Activated T-helper 2 cell treated with anti-CD3 and anti-CD28 coated beads, Interferon-gamma antibody, Interleukin-2, Interleukin-4, amounts not matched to agents 10 μg/mL and 5 μg/mL and 100 μg/mL, durations not matched to agents 14 hours and 24 hours and 36 hours (primary cell): ENCODE results near the gene ZGPAT. TPM values are rescaled to one million over a fixed set of nuclear protein-coding genes. Genes with fewer than 3 reads are reported as not detected.
"Not testable (repeated sequence)": the region's sequence is repeated elsewhere in the genome, so short reads cannot be mapped to it uniquely, and the experiment has no call there.

Source experiments
- DNase-seq: peaks from one replicate; pipeline ENCODE4 v3.0.0; 2021; ENCODE audit warnings: low spot score
- H3K27ac Mint-ChIP-seq: one replicate; pipeline ENCODE4 v1.8.0; 2021; ENCODE audit warnings: mixed read lengths
- H3K27me3 Mint-ChIP-seq: one replicate; pipeline ENCODE4 v1.8.0; 2021; ENCODE audit warnings: low read depth, mixed read lengths
- H3K36me3 Mint-ChIP-seq: one replicate; pipeline ENCODE4 v1.8.0; 2021; ENCODE audit warnings: low read depth, mixed read lengths
- H3K4me1 Mint-ChIP-seq: one replicate; pipeline ENCODE4 v1.8.0; 2021; ENCODE audit warnings: low read depth, mixed read lengths
- H3K4me3 Mint-ChIP-seq: one replicate; pipeline ENCODE4 v1.8.0; 2021; ENCODE audit warnings: low read depth, mild to moderate bottlenecking, moderate library complexity, mixed read lengths
- H3K9me3 Mint-ChIP-seq: one replicate; pipeline ENCODE4 v1.8.0; 2021; ENCODE audit warnings: mixed read lengths
- intact Hi-C: fragments of 100-400 bp; cut with micrococcal nuclease; formaldehyde crosslinking; loops from one replicate; pipeline ENCODE4 v1.15.1; 2023
- total RNA-seq: library from RNA; stranded (reverse); gene quantifications from 2 replicates; pipeline ENCODE4 v1.2.3, GENCODE V29; 2022

The ZGPAT gene
- total RNA-seq, 1 donor from 2014 or later: 29.0 TPM

- Mint-ChIP-seq H3K36me3 (peaks cover 34% of the 10 kb centered on the region), H3K27me3 (no peaks in the 10 kb centered on the region), H3K9me3 (no peaks in the 10 kb centered on the region), H3K4me1 (no peaks in the 10 kb centered on the region), H3K27ac (no peak overlapping the region), H3K4me3 (no peak overlapping the region)
- DNase-seq: no peak
- intact Hi-C loops: no loop called here
Measured at GRCh38 chr20:63665708-63666107, 42.1 kb upstream of the ZGPAT start.

DNA sequence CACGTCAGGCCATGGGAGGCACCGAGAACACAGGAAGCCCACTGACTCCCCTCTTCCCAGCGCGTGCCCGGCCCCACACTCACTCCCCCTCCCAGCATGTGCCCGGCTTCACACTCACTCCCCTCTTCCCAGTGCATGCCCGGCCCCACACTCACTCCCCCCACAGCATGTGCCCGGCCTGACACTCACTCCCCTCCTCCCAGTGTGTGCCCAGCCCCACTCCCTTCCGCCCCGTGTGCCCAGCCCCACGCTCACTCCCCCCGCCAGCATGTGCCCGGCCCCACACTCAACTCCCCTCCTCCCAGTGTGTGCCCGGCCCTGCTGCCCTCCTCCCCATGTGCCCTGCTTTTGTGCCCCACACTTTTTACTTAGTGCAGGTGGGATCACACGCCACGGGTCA, 40.0 kb upstream of the ZGPAT start:
- no peak overlapping the region for H3K27ac Mint-ChIP-seq
- no peaks in the 10 kb centered on the region for H3K27me3 Mint-ChIP-seq
- no peaks in the 10 kb centered on the region for H3K9me3 Mint-ChIP-seq
- peaks cover 32% of the 10 kb centered on the region for H3K36me3 Mint-ChIP-seq
- H3K4me1 Mint-ChIP-seq: no peaks in the 10 kb centered on the region
- no peak for DNase-seq
- no peak overlapping the region for H3K4me3 Mint-ChIP-seq
- intact Hi-C loops: no loop called here

- intact Hi-C loops: no loop called here
- Mint-ChIP-seq H3K36me3 (peaks cover 32% of the 10 kb centered on the region), H3K27me3 (no peaks in the 10 kb centered on the region)
Measured at GRCh38 chr20:63668351-63668750, 39.5 kb upstream of the ZGPAT start.

DNA sequence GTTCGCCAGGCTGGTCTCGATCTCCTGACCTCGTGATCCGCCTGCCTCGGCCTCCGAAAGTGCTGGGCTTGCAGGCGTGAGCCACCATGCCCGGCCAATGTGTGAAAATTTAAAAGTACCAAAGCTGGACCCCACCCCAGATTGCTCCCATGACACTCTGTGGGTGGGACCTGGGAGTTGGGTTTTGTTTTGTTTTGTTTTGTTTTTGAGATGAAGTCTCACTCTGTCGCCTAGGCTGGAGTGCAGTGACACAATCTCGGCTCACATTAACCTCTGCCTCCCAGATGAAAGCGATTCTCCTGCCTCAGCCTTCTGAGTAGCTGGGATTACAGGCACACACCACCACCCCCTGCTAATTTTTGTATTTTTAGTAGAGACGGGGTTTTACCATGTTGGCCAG, 36.1 kb upstream of the ZGPAT start:
- H3K9me3 Mint-ChIP-seq, H3K27me3 Mint-ChIP-seq, H3K4me3 Mint-ChIP-seq, H3K27ac Mint-ChIP-seq, DNase-seq, intact Hi-C loops, H3K4me1 Mint-ChIP-seq: not testable (repeated sequence)
- H3K36me3 Mint-ChIP-seq: peaks cover 40% of the 10 kb centered on the region

More at GRCh38 chr20:63668351-63668750, 39.5 kb upstream of the ZGPAT start:
- Mint-ChIP-seq H3K4me3 (no peak overlapping the region), H3K4me1 (no peaks in the 10 kb centered on the region), H3K9me3 (no peaks in the 10 kb centered on the region), H3K27ac (no peak overlapping the region)
- DNase-seq: no peak

- DNase-seq: no peak
- Mint-ChIP-seq H3K27me3 (no peaks in the 10 kb centered on the region), H3K4me3 (no peak overlapping the region), H3K36me3 (peaks cover 40% of the 10 kb centered on the region), H3K4me1 (no peaks in the 10 kb centered on the region), H3K27ac (no peak overlapping the region), H3K9me3 (no peaks in the 10 kb centered on the region)
- intact Hi-C loops: no loop called here
Measured at GRCh38 chr20:63672666-63673065, 35.2 kb upstream of the ZGPAT start.

DNA sequence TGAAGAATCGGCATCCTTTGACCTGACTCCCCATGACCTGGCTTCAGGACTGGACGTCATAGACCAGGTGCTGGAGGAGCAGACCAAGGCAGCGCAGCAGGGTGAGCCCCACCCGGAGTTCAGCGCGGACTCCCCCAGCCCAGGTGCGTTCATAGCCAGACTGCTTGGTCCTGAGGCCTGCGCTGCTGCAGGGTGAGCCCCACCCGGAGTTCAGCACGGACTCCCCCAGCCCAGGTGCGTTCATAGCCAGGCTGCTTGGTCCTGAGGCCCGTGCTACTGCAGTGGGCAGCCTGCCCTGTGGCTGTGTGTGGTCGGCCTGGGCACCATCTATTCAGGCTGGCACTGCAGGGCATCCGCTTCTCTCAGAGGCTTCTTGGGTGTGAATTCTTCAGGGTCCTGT, 33.9 kb upstream of the ZGPAT start:
- Mint-ChIP-seq H3K4me3 (no peak overlapping the region), H3K27ac (no peak overlapping the region), H3K27me3 (no peaks in the 10 kb centered on the region), H3K36me3 (peaks cover 36% of the 10 kb centered on the region), H3K4me1 (no peaks in the 10 kb centered on the region), H3K9me3 (no peaks in the 10 kb centered on the region)
- DNase-seq: no peak
- intact Hi-C loops: no loop called here

DNA sequence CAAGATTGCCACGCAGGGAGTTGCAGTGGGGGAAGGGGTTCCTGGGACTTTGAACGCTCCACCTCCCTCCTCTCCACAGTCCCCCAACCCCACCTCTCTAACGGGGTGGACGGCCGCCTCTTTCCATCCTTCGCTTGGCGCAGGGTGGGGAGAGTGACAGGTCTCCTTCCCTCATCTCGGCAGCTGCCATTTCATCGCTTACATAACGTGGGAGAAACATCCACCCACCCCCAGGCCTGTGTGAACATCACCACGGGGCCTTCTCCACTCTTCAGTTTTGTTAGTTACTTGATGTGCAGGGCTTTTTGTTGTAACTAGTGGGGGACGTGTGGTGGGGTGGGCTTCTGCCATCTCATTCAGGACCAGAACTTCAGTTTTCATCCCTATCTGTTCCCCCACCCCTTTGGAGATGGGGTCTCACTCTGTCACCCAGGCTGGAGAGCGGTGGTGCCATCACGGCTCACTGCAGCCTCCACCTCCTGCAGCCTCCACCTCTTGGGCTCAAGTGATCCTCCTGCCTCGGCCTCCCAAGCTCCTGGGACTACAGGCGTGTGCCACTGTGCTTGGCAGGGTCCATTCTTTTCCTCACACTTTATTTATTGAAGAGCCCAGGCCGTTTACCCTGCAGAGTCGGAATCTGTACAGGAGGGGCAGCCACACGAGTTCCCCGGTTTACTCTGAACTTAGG, 32.0 kb upstream of the ZGPAT start:
- intact Hi-C loops: no loop called here
- Mint-ChIP-seq H3K4me3 (no peak overlapping the region), H3K4me1 (no peaks in the 10 kb centered on the region), H3K36me3 (peaks cover 28% of the 10 kb centered on the region), H3K27me3 (no peaks in the 10 kb centered on the region), H3K27ac (no peak overlapping the region), H3K9me3 (no peaks in the 10 kb centered on the region)
- no peak for DNase-seq

DNA sequence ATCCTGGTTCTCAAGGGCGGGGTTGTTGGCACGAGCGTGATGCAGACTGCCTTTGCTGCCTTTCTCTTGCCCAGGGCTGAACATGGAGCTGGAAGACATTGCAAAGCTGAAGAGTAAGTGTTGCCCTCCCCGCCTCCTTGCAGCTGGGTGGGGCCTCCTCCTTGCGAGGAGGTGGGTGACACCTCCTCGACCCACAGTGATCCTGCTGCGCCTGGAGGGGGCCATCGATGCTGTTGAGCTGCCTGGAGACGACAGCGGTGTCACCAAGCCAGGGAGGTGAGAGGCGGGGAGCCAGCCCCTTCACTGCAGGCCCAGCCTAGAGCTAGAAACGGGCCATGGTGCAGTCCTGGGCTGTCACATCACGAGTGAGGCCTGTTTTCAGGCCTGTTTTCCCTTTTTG, 29.8 kb upstream of the ZGPAT start:
- no peaks in the 10 kb centered on the region for H3K9me3 Mint-ChIP-seq
- no peaks in the 10 kb centered on the region for H3K27me3 Mint-ChIP-seq
- no peaks in the 10 kb centered on the region for H3K4me1 Mint-ChIP-seq
- H3K36me3 Mint-ChIP-seq: peaks cover 24% of the 10 kb centered on the region
- no peak for DNase-seq
- intact Hi-C loops: no loop called here
- no peak overlapping the region for H3K27ac Mint-ChIP-seq
- no peak overlapping the region for H3K4me3 Mint-ChIP-seq

DNA sequence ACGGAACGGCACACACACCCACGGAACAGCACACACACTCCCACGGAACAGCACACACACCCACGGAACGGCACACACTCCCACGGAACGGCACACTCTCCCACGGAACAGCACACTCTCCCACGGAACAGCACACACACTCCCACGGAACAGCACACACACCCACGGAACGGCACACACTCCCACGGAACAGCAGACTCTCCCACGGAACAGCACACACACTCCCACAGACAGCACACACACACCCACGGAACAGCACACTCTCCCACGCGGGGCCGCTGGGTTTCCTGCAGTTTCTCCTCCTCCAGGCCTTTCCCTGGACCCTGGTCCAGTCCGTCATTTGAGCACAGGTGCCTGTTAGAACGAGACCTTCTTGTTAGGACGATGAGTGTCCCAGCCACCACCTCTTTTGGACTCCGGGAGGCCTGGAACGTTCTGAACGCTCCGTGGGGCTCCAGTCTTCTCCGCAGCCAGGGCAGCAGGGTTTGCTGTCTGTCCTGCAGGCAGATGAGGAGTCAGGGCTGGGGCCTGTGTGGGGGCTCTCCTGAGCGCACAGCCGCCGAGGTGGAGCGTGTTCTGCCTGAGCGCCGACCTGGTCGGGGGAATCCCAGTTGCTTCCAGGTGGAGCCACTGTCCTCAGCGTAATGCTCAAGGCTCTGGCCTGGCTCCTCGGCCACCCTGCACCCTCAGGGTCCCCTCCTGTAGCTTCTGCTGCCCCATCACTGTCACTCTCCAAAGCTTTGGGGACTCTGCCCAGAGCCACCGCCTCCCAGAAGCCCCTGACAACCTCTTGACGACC, 29.0 kb upstream of the ZGPAT start:
- no peak for DNase-seq
- H3K36me3 Mint-ChIP-seq: peaks cover 21% of the 10 kb centered on the region
- peaks cover 3% of the 10 kb centered on the region for H3K4me1 Mint-ChIP-seq
- no peak overlapping the region for H3K4me3 Mint-ChIP-seq
- intact Hi-C loops: no loop called here
- no peaks in the 10 kb centered on the region for H3K9me3 Mint-ChIP-seq
- no peaks in the 10 kb centered on the region for H3K27me3 Mint-ChIP-seq
- no peak overlapping the region for H3K27ac Mint-ChIP-seq

- Mint-ChIP-seq H3K27me3 (no peaks in the 10 kb centered on the region), H3K36me3 (peaks cover 21% of the 10 kb centered on the region), H3K9me3 (no peaks in the 10 kb centered on the region), H3K4me3 (no peak overlapping the region), H3K27ac (no peak overlapping the region), H3K4me1 (peaks cover 3% of the 10 kb centered on the region)
- intact Hi-C loops: no loop called here
- DNase-seq: no peak
Measured at GRCh38 chr20:63679799-63680305, 28.0 kb upstream of the ZGPAT start.

DNA sequence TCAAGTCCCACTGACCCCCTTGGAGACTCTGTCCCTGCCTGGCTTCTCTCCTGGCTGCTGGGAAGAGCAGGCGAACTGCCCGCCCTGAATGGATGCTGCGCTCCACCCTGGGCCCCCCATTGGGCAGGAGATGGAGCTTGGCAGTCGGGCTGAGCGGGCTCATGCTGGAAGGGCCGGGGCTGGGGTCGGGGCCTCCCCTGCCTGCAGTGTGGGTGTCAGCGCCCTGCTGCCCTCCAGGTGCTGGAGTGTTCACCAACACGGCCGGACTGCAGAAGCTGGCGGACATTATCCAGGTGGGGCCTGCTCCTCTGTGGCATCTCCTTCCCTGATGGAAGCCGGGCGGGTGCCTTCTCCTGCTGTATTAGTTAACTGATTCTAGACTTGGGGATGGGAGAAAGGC, 27.4 kb upstream of the ZGPAT start:
- H3K27ac Mint-ChIP-seq: no peak overlapping the region
- peaks cover 3% of the 10 kb centered on the region for H3K4me1 Mint-ChIP-seq
- intact Hi-C loops: no loop called here
- H3K4me3 Mint-ChIP-seq: no peak overlapping the region
- no peak for DNase-seq
- H3K9me3 Mint-ChIP-seq: no peaks in the 10 kb centered on the region
- H3K36me3 Mint-ChIP-seq: peaks cover 21% of the 10 kb centered on the region
- no peaks in the 10 kb centered on the region for H3K27me3 Mint-ChIP-seq

- Mint-ChIP-seq H3K27me3 (no peaks in the 10 kb centered on the region), H3K27ac (no peak overlapping the region), H3K9me3 (no peaks in the 10 kb centered on the region), H3K4me1 (peaks cover 3% of the 10 kb centered on the region), H3K36me3 (peaks cover 15% of the 10 kb centered on the region), H3K4me3 (no peak overlapping the region)
- DNase-seq: no peak
- intact Hi-C loops: no loop called here
Measured at GRCh38 chr20:63680857-63681608, 26.8 kb upstream of the ZGPAT start.
